ENCODE data around the gene VPS16. TPM values are rescaled to one million over a fixed set of nuclear protein-coding genes. Genes with fewer than 3 reads are reported as not detected.

VPS16 gene
- total and polyA plus RNA-seq, 2 donors (not counting 1 experiment from before 2014, with no cell fraction given), result 63.0 to 68.2 TPM

GRCh38 chr20:2851086-2851485, 10.5 kb downstream of the VPS16 start:
- Histone ChIP-seq H3K36me3 (replicated peaks in 1 of 2; ENCODE audit: control extremely low read depth in 1 of 2, control insufficient read depth in 1 of 2, extremely low read depth in 1 of 2, insufficient read depth in 2 of 2, low read length in 1 of 2) (peaks cover 0 to 2% of the 10 kb centered on the region in 2 experiments), H3K4me2 (replicated peaks; ENCODE audit: low read depth, low read length, poor library complexity, severe bottlenecking) (no peak overlapping the region), H3K4me1 (ENCODE audit: control insufficient read depth in 2 of 2, insufficient read depth in 2 of 2, low read length in 2 of 2) (peaks cover 5 to 8% of the 10 kb centered on the region in 2 donors), H3K27ac (ENCODE audit: low read length in 2 of 2) (no peak overlapping the region), H3K9ac (ENCODE audit: low read length) (no peak overlapping the region), H3K4me3 (ENCODE audit: control extremely low read depth in 1 of 5, extremely low read depth in 1 of 5, insufficient read depth in 1 of 5, low read depth in 2 of 5, low read length in 4 of 5) (no peak overlapping the region), H3K79me2 (ENCODE audit: control insufficient read depth, insufficient read depth, low read length) (peaks cover 20% of the 10 kb centered on the region), H3K9me3 (ENCODE audit: control extremely low read depth in 1 of 3, control insufficient read depth in 2 of 3, insufficient read depth in 1 of 3, low read length in 2 of 3) (peaks cover 0 to 4% (median 0%) of the 10 kb centered on the region in 3 donors), H2AFZ (ENCODE audit: insufficient read depth, low read depth, low read length, poor library complexity, severe bottlenecking) (no peak overlapping the region), H4K20me1 (ENCODE audit: control insufficient read depth, insufficient read depth, low read length, poor library complexity, severe bottlenecking) (peaks cover 9% of the 10 kb centered on the region), H3K27me3 (replicated peaks in 1 of 4; ENCODE audit: control extremely low read depth in 1 of 4, control insufficient read depth in 3 of 4, insufficient read depth in 4 of 4, low read length in 3 of 4) (no peaks in the 10 kb centered on the region)
- intact Hi-C loops (cut with micrococcal nuclease), result no loop called here
- ATAC-seq (ENCODE audit: low read depth) (no peak), DNase-seq (no peak)
- TF ChIP-seq, protein P1, sequence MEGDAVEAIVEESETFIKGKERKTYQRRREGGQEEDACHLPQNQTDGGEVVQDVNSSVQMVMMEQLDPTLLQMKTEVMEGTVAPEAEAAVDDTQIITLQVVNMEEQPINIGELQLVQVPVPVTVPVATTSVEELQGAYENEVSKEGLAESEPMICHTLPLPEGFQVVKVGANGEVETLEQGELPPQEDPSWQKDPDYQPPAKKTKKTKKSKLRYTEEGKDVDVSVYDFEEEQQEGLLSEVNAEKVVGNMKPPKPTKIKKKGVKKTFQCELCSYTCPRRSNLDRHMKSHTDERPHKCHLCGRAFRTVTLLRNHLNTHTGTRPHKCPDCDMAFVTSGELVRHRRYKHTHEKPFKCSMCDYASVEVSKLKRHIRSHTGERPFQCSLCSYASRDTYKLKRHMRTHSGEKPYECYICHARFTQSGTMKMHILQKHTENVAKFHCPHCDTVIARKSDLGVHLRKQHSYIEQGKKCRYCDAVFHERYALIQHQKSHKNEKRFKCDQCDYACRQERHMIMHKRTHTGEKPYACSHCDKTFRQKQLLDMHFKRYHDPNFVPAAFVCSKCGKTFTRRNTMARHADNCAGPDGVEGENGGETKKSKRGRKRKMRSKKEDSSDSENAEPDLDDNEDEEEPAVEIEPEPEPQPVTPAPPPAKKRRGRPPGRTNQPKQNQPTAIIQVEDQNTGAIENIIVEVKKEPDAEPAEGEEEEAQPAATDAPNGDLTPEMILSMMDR (IDR thresholded peaks at IDR 0.05), result no peak
- TF ChIP-seq EZH2 (IDR thresholded peaks at IDR 0.05; ENCODE audit: borderline replicate concordance, insufficient read depth, low read depth, low read length, poor library complexity, severe bottlenecking), result no peak
- Mint-ChIP-seq H3K4me3 (no peak overlapping the region), H3K4me1 (peaks cover 16% of the 10 kb centered on the region), H3K27ac (no peak overlapping the region), H3K27me3 (no peaks in the 10 kb centered on the region), H3K9me3 (ENCODE audit: insufficient read depth) (no peaks in the 10 kb centered on the region)
- POLR2A ChIA-PET, result interaction anchor here (0.6 kb wide), 1 partner anchor 190 kb away, joined by 4 read pairs; no protein-coding TSS in a partner anchor
- CTCF ChIA-PET, result interaction anchor here (0.7 to 1.5 kb wide), 3 partner anchors 14 to 207 kb away, joined by 3 to 4 read pairs (median 4); no protein-coding TSS in a partner anchor
- WGBS (ENCODE audit: insufficient coverage), result 95% methylated on average over 10 of the region's 10 CpGs

GRCh38 chr20:2858591-2858990, 18.0 kb downstream of the VPS16 start:
- CTCF ChIA-PET, result interaction anchor here (0.9 kb wide), 1 partner anchor 14 kb away, joined by 3 read pairs; no protein-coding TSS in a partner anchor
- Mint-ChIP-seq H3K4me3 (no peak overlapping the region), H3K9me3 (ENCODE audit: insufficient read depth) (no peaks in the 10 kb centered on the region), H3K27ac (no peak overlapping the region), H3K4me1 (no peaks in the 10 kb centered on the region), H3K27me3 (no peaks in the 10 kb centered on the region)
- H3K36me3 ChIP-seq (replicated peaks in 1 of 2; ENCODE audit: control extremely low read depth in 1 of 2, control insufficient read depth in 1 of 2, extremely low read depth in 1 of 2, insufficient read depth in 2 of 2, low read length in 1 of 2), result peaks cover 0 to 22% of the 10 kb centered on the region in 2 experiments
- H2AFZ ChIP-seq (ENCODE audit: insufficient read depth, low read depth, low read length, poor library complexity, severe bottlenecking), result no peak overlapping the region
- ATAC-seq (ENCODE audit: low read depth) (no peak), DNase-seq (no peak)
- POLR2A ChIA-PET, result no interaction called here
- no peak overlapping the region for H3K9ac ChIP-seq (ENCODE audit: low read length)
- peaks cover 42% of the 10 kb centered on the region for H3K79me2 ChIP-seq (ENCODE audit: control insufficient read depth, insufficient read depth, low read length)
- H3K27ac ChIP-seq (ENCODE audit: low read length in 2 of 2), result no peak overlapping the region
- peaks cover 17% of the 10 kb centered on the region for H4K20me1 ChIP-seq (ENCODE audit: control insufficient read depth, insufficient read depth, low read length, poor library complexity, severe bottlenecking)
- TF ChIP-seq EZH2 (IDR thresholded peaks at IDR 0.05; ENCODE audit: borderline replicate concordance, insufficient read depth, low read depth, low read length, poor library complexity, severe bottlenecking), result no peak
- TF ChIP-seq, protein P1 (IDR thresholded peaks at IDR 0.05), result no peak
- H3K4me3 ChIP-seq (ENCODE audit: control extremely low read depth in 1 of 5, extremely low read depth in 1 of 5, insufficient read depth in 1 of 5, low read depth in 2 of 5, low read length in 4 of 5), result no peak overlapping the region
- no peaks in the 10 kb centered on the region for H3K4me1 ChIP-seq (ENCODE audit: control insufficient read depth in 2 of 2, insufficient read depth in 2 of 2, low read length in 2 of 2)
- no peaks in the 10 kb centered on the region for H3K9me3 ChIP-seq (ENCODE audit: control extremely low read depth in 1 of 3, control insufficient read depth in 2 of 3, insufficient read depth in 1 of 3, low read length in 2 of 3)
- no peaks in the 10 kb centered on the region for H3K27me3 ChIP-seq (replicated peaks in 1 of 4; ENCODE audit: control extremely low read depth in 1 of 4, control insufficient read depth in 3 of 4, insufficient read depth in 4 of 4, low read length in 3 of 4)
- WGBS (ENCODE audit: insufficient coverage), result 100% methylated on average over 1 of the region's 2 CpGs
- no peak overlapping the region for H3K4me2 ChIP-seq (replicated peaks; ENCODE audit: low read depth, low read length, poor library complexity, severe bottlenecking)
- intact Hi-C loops (cut with micrococcal nuclease), result no loop called here
